A673 (cell line): ENCODE results near the gene PRM3. TPM values are rescaled to one million over a fixed set of nuclear protein-coding genes. Genes with fewer than 3 reads are reported as not detected.

Source experiments
- BruUV-seq: library from RNA; stranded (reverse); fragments of 400-500 nt; replicated peaks from 2 replicates; lab custom pipeline; 2021; lab: Mats Ljungman, UMichigan
- CTCF ChIA-PET: fragments of 300-600 bp; sonication (Branson Sonifier 250); formaldehyde crosslinking; loops from one replicate; lab custom pipeline; 2022; ENCODE audit warnings: antibody characterized with exemption; lab: Charles Lee
- POLR2A ChIA-PET: fragments of 300-600 bp; sonication (Branson Sonifier 250); formaldehyde crosslinking; loops from one replicate; lab custom pipeline; 2022; ENCODE audit warnings: antibody characterized with exemption; ENCODE audit not compliant: low non-redundant PET; lab: Charles Lee
- DNase-seq: peaks from one replicate; pipeline ENCODE4 v3.0.0-alpha.2; 2015; ENCODE audit warnings: low spot score
- H3K27ac ChIP-seq: fragments of 200-600 bp; sonication (generic); 2 replicates; pipeline ENCODE4 v1.5.1; 2016; ENCODE audit warnings: mixed run types, low read depth, mild to moderate bottlenecking, mixed read lengths, antibody characterized with exemption, low read length; ENCODE audit not compliant: poor library complexity, severe bottlenecking
- H3K27me3 ChIP-seq: fragments of 200-600 bp; sonication (generic); replicated peaks from 2 replicates; pipeline ENCODE4 v1.6.1; 2017; ENCODE audit warnings: mixed run types, low read depth, mild to moderate bottlenecking, mixed read lengths, antibody characterized with exemption, low read length; ENCODE audit not compliant: insufficient read depth, poor library complexity
- H3K36me3 ChIP-seq: fragments of 200-600 bp; sonication (generic); 2 replicates; pipeline ENCODE4 v1.6.1; 2016; ENCODE audit warnings: mixed run types, mild to moderate bottlenecking, mixed read lengths, antibody characterized with exemption, low read length; ENCODE audit not compliant: insufficient read depth, poor library complexity, severe bottlenecking
- H3K4me1 ChIP-seq: fragments of 200-600 bp; sonication (generic); 2 replicates; pipeline ENCODE4 v1.6.1; 2017; ENCODE audit warnings: mixed run types, mild to moderate bottlenecking, mixed read lengths, antibody characterized with exemption, low read length; ENCODE audit not compliant: insufficient read depth, poor library complexity, severe bottlenecking
- H3K4me3 ChIP-seq: fragments of 200-600 bp; sonication (generic); 2 replicates; pipeline ENCODE4 v1.5.1; 2016; ENCODE audit warnings: low read depth, mixed run types, mild to moderate bottlenecking, mixed read lengths, low read length; ENCODE audit not compliant: poor library complexity, severe bottlenecking
- H3K9me3 ChIP-seq: fragments of 200-600 bp; sonication (generic); 2 replicates; pipeline ENCODE4 v1.6.1; 2016; ENCODE audit warnings: mixed run types, low read depth, mild to moderate bottlenecking, mixed read lengths, antibody characterized with exemption, low read length; ENCODE audit not compliant: poor library complexity, severe bottlenecking
- CTCF ChIP-seq: fragments of 300-800, 200-600 bp; sonication (generic); conservative IDR thresholded peaks from 2 replicates; pipeline ENCODE4 v1.5.1; 2017; ENCODE audit warnings: low read depth, mild to moderate bottlenecking, antibody characterized with exemption, low read length, moderate library complexity, mixed read lengths
- EZH2 ChIP-seq: fragments of 200-600 bp; sonication (generic); IDR thresholded peaks from 2 replicates; pipeline ENCODE4 v1.6.1; 2017; ENCODE audit warnings: borderline replicate concordance, low read depth, mild to moderate bottlenecking, mixed read lengths, antibody characterized with exemption, low read length; ENCODE audit not compliant: poor library complexity, severe bottlenecking
- intact Hi-C: fragments of 100-400 bp; cut with micrococcal nuclease; formaldehyde crosslinking; loops from one replicate; pipeline ENCODE4 v1.10.0; 2022; ENCODE audit not compliant: unreplicated experiment
- total RNA-seq: library from RNA; stranded (reverse); gene quantifications from 2 replicates; pipeline ENCODE4 v1.2.3, GENCODE V29; 2021

PRM3 gene
- total RNA-seq, 1 experiment from 2014 or later = not detected

- ChIA-PET POLR2A (no interaction called here), CTCF (interaction anchor here (0.5 kb wide), 1 partner anchor 127 kb away, joined by 3 read pairs; no protein-coding TSS in a partner anchor)
- no peak for TF ChIP-seq CTCF
- no peak for TF ChIP-seq EZH2
- Histone ChIP-seq H3K4me3 (no peak overlapping the region), H3K36me3 (no peaks in the 10 kb centered on the region), H3K9me3 (no peaks in the 10 kb centered on the region), H3K4me1 (peaks cover 9% of the 10 kb centered on the region), H3K27me3 (peaks cover 16% of the 10 kb centered on the region), H3K27ac (no peak overlapping the region)
- no peak for DNase-seq
- intact Hi-C loops = no loop called here
- no TSS peak for BruUV-seq
Measured at GRCh38 chr16:11250786-11251524, 22.5 kb downstream of the PRM3 start.

GRCh38 chr16:11250091-11250785 lies 23.2 kb downstream of the PRM3 start:
- H3K4me3 ChIP-seq = no peak overlapping the region
- no peak overlapping the region for H3K27ac ChIP-seq
- BruUV-seq = no TSS peak
- no peak for TF ChIP-seq EZH2
- intact Hi-C loops = no loop called here
- DNase-seq = no peak
- ChIA-PET CTCF (no interaction called here), POLR2A (no interaction called here)
- peaks cover 8% of the 10 kb centered on the region for H3K4me1 ChIP-seq
- no peaks in the 10 kb centered on the region for H3K9me3 ChIP-seq
- no peaks in the 10 kb centered on the region for H3K36me3 ChIP-seq
- peaks cover 14% of the 10 kb centered on the region for H3K27me3 ChIP-seq

- Histone ChIP-seq H3K27me3 (peaks cover 6% of the 10 kb centered on the region), H3K4me3 (no peak overlapping the region), H3K9me3 (no peaks in the 10 kb centered on the region), H3K27ac (no peak overlapping the region), H3K4me1 (peaks cover under 1% of the 10 kb centered on the region), H3K36me3 (no peaks in the 10 kb centered on the region)
- no peak for DNase-seq
- intact Hi-C loops = no loop called here
- TF ChIP-seq CTCF (no peak), EZH2 (no peak)
- BruUV-seq = no TSS peak
- ChIA-PET CTCF (no interaction called here), POLR2A (no interaction called here)
Measured at GRCh38 chr16:11249233-11250061, 24.0 kb downstream of the PRM3 start.
